ENCODE measurements around the gene NUP210.
"Not testable (repeated sequence)": the region's sequence is repeated elsewhere in the genome, so short reads cannot be mapped to it uniquely, and the experiment has no call there.

NUP210 gene

DNA sequence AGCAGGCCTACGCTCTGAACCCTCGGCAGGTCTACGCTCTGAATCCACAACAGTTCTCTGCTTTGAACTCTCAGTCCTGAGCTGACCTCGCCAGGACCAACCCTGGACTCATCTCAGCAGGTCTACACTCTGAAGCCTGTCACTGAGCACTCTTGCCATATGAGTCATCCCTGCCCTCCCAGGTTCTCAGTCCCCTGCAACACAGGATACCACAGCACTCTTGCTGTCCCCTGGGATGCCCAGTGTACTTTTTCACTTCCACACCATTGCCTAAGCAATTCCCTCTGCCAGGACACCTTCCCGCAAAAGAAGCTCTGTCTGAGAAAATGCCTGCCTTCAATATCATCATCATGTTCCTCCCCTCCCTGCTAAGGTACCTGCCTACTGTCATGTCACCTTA, 42.0 kb downstream of the NUP210 start:
- H3K36me3 ChIP-seq: peaks cover 76% of the 10 kb centered on the region
- no peak for DNase-seq
- TF ChIP-seq, protein P1, sequence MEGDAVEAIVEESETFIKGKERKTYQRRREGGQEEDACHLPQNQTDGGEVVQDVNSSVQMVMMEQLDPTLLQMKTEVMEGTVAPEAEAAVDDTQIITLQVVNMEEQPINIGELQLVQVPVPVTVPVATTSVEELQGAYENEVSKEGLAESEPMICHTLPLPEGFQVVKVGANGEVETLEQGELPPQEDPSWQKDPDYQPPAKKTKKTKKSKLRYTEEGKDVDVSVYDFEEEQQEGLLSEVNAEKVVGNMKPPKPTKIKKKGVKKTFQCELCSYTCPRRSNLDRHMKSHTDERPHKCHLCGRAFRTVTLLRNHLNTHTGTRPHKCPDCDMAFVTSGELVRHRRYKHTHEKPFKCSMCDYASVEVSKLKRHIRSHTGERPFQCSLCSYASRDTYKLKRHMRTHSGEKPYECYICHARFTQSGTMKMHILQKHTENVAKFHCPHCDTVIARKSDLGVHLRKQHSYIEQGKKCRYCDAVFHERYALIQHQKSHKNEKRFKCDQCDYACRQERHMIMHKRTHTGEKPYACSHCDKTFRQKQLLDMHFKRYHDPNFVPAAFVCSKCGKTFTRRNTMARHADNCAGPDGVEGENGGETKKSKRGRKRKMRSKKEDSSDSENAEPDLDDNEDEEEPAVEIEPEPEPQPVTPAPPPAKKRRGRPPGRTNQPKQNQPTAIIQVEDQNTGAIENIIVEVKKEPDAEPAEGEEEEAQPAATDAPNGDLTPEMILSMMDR (IDR thresholded peaks at IDR 0.05; ENCODE audit: low read depth, low read length): no peak

DNA sequence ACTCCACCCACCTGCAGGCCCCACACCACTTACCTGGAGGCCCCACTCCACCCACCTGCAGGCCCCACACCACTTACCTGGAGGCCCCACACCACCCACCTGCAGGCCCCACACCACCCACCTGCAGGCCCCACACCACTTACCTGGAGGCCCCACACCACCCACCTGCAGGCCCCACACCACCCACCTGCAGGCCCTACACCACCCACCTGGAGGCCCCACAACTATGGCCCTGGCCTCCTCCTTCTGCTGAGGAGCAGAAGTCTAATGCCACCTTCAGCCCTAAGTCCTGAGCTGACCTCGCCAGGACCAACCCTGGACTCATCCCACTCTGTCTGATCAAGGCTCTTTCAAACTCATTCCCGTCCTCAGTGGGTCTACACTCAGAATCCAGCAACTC, 42.4 kb downstream of the NUP210 start:
- not testable (repeated sequence) for H3K9me3 ChIP-seq (ENCODE audit: severe bottlenecking); DNase-seq; H3K27me3 ChIP-seq (ENCODE audit: insufficient read depth, low read depth, severe bottlenecking); H3K27ac ChIP-seq; H3K4me3 ChIP-seq (ENCODE audit: low read depth, low read length)
- peaks cover 77% of the 10 kb centered on the region for H3K36me3 ChIP-seq

More for the DNA sequence above, 42.0 kb downstream of the NUP210 start:
- Histone ChIP-seq H3K4me3 (ENCODE audit: low read depth, low read length) (no peak overlapping the region), H3K27me3 (ENCODE audit: insufficient read depth, low read depth, severe bottlenecking) (no peaks in the 10 kb centered on the region), H3K27ac (no peak overlapping the region), H3K9me3 (ENCODE audit: severe bottlenecking) (no peaks in the 10 kb centered on the region)

DNA sequence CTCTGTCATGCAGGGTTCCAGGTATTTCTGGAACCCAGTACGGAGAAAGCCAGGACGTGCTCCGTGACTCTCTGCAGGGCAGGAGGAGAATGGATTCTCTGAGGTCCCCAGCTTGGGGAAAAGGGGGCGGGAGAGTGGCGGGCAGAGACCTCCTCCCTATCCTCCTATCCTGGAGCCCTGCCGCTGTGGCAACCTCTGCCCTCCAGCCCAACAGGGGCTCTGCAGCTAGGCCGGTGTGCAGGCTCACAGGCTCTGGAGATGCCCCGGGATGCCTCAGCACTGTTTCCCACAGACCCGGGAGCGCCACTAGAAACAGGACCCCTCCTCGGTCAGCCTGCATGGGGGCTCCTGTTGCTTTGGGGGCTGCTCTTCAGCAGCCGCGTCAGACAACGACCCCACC, 43.1 kb downstream of the NUP210 start:
- peaks cover 76% of the 10 kb centered on the region for H3K36me3 ChIP-seq
- H3K27me3 ChIP-seq (ENCODE audit: insufficient read depth, low read depth, severe bottlenecking): no peaks in the 10 kb centered on the region
- TF ChIP-seq, protein P1 (IDR thresholded peaks at IDR 0.05; ENCODE audit: low read depth, low read length): no peak
- DNase-seq: no peak
- no peak overlapping the region for H3K4me3 ChIP-seq (ENCODE audit: low read depth, low read length)
- H3K27ac ChIP-seq: no peak overlapping the region
- H3K9me3 ChIP-seq (ENCODE audit: severe bottlenecking): no peaks in the 10 kb centered on the region

DNA sequence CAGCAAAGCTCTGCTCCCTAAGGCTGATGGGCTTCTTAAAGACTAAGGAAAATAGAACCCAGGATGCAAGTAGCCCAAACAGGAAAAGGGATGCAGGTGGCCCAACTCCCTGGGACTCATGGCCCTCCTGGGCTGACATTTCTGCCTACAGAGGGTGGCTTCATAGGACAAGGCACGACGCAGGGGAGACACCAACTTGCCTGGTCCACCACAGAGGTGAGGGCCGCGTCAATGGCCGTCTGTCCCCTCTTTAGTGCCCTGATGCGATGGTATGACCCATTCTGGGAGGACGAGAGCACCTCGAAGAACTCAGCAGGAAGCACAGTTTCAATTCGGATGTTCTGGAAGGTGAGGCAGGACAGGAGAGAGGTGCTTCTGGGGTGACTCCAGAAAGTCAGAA, 44.0 kb downstream of the NUP210 start:
- H3K27ac ChIP-seq: no peak overlapping the region

DNA sequence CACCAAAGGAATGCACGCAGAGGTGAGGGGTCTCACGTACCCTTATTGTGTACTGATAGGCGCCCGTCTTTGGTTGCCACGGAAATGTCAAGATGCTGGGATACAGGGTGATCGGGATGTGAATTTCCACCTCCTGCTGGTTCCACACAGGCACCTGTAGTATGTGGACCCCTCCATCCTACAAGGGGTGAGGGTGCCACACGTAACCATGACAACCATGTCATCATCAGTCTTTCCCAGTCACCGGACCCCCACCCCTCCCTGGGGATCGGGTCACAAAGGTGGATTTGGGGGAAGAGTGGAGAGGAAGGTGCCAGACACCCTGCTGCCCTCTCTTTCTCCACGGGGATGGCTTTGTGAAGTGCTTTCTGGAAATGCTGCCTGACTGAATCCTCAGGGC, 44.7 kb downstream of the NUP210 start:
- no peak for DNase-seq
- Histone ChIP-seq H3K27me3 (ENCODE audit: insufficient read depth, low read depth, severe bottlenecking) (no peaks in the 10 kb centered on the region), H3K4me3 (ENCODE audit: low read depth, low read length) (no peak overlapping the region), H3K9me3 (ENCODE audit: severe bottlenecking) (no peaks in the 10 kb centered on the region), H3K36me3 (peaks cover 88% of the 10 kb centered on the region), H3K27ac (no peak overlapping the region)
- TF ChIP-seq, protein P1 (IDR thresholded peaks at IDR 0.05; ENCODE audit: low read depth, low read length): no peak

More for the DNA sequence above, 44.0 kb downstream of the NUP210 start:
- TF ChIP-seq, protein P1 (IDR thresholded peaks at IDR 0.05; ENCODE audit: low read depth, low read length): no peak
- H3K36me3 ChIP-seq: peaks cover 86% of the 10 kb centered on the region
- H3K9me3 ChIP-seq (ENCODE audit: severe bottlenecking): no peaks in the 10 kb centered on the region
- no peaks in the 10 kb centered on the region for H3K27me3 ChIP-seq (ENCODE audit: insufficient read depth, low read depth, severe bottlenecking)
- H3K4me3 ChIP-seq (ENCODE audit: low read depth, low read length): no peak overlapping the region
- no peak for DNase-seq

DNA sequence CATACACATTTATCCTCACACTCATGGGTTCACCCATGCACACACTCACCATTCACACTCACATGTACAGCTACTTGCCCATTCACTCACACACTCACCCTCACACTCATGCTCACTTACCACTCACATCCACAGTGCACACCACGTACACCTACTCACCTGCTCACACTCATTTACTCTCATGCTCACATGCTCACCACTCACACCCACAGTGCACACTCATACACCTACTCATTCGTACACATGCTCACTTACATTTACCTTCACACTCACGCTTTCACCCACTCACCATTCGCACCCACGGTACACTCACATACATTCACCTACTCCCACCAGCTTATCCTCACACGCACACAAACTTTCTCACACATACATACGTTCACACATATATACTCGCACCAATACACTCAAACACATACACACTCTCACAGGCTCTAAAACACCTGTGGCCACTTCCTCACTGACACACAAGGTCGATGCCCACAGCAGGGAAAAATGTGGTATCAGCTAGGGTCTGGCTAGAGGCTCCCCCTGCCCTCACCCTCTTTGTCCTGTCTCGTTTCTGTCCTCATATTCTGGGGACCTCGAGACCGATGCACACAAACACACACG, 46.0 kb downstream of the NUP210 start:
- TF ChIP-seq, protein P1 (IDR thresholded peaks at IDR 0.05; ENCODE audit: low read depth, low read length): no peak
- DNase-seq: no peak
- Histone ChIP-seq H3K9me3 (ENCODE audit: severe bottlenecking) (no peaks in the 10 kb centered on the region), H3K27ac (no peak overlapping the region), H3K36me3 (peaks cover 81% of the 10 kb centered on the region), H3K4me3 (ENCODE audit: low read depth, low read length) (no peak overlapping the region), H3K27me3 (ENCODE audit: insufficient read depth, low read depth, severe bottlenecking) (no peaks in the 10 kb centered on the region)
